ENCODE measurements around the gene GAPDH.
A peak's percentile ranks its signal among the peaks of the same experiment; 100 is the strongest.

GAPDH gene

GRCh38 chr12:6529291-6529737, 5.0 kb upstream of the GAPDH start:
- no peak for DNase-seq (ENCODE audit: low read depth)

- DNase-seq (ENCODE audit: low read depth) = no peak
Observed at GRCh38 chr12:6530576-6531260, 3.6 kb upstream of the GAPDH start.

DNA sequence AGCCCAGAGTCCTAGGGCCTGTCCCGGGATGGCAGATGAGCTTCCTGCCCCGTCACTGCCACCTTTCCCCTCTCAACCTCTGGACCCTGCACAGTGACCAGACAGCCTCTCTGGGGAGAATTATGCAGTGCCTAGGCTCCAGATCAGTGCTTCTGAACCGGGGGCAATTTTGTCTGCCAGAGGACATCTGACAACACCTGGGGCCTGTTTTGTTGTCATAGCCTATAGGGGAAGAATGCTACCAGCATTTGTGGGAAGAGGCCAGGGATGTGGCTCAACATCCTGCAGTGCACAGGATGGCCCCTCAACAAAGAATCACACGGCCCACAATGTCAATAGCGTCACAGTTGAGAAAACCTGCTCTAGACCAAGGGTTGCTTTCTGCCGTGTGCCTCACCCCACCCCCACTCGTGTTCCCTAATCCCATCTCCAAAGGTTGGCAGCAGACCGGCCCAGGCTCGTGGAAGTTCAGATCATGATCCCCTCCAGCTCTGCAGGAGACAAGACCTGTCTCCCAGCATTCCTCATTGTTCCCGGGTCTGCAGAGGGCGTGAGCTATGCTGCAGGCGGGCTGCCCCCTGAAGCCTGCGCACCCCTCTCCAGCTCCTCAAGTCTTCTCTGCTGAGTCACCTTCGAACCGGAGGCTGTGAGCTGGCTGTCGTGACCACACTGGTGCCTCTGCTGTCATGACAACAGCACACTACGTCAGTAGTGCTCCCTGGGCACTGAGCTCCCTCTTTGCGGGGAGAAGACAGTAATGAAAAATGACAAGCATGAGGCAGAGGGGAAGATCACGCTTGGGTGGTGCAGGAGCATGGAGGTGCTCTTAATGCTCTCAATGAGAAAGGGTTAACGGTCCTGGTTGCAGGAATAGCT, 2.0 kb upstream of the GAPDH start:
- peak; percentile 100 for DNase-seq (ENCODE audit: low read depth)

DNA sequence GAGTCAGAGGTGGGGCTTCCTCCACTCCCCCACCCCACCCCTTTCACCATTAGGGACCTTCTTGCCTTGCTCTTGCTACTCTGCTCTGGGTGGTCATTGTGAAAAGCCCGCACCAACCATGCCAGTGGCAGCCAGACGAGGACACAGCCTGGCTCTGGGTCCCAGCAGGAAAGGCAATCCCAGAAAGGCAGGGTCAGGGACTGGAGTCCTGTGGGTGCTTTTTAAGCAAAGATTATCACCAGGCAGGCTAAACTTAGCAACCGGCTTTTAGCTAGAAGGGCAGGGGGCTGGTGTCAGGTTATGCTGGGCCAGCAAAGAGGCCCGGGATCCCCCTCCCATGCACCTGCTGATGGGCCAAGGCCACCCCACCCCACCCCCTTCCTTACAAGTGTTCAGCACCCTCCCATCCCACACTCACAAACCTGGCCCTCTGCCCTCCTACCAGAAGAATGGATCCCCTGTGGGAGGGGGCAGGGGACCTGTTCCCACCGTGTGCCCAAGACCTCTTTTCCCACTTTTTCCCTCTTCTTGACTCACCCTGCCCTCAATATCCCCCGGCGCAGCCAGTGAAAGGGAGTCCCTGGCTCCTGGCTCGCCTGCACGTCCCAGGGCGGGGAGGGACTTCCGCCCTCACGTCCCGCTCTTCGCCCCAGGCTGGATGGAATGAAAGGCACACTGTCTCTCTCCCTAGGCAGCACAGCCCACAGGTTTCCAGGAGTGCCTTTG, 1.2 kb upstream of the GAPDH start:
- peak; percentile 91 for DNase-seq (ENCODE audit: low read depth)

GRCh38 chr12:6533653-6533922, 729 bp upstream of the GAPDH start:
- no peak for DNase-seq (ENCODE audit: low read depth)

DNA sequence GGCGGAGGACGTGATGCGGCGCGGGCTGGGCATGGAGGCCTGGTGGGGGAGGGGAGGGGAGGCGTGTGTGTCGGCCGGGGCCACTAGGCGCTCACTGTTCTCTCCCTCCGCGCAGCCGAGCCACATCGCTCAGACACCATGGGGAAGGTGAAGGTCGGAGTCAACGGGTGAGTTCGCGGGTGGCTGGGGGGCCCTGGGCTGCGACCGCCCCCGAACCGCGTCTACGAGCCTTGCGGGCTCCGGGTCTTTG, 303 bp downstream of the GAPDH start:
- DNase-seq (ENCODE audit: low read depth) = no peak

DNA sequence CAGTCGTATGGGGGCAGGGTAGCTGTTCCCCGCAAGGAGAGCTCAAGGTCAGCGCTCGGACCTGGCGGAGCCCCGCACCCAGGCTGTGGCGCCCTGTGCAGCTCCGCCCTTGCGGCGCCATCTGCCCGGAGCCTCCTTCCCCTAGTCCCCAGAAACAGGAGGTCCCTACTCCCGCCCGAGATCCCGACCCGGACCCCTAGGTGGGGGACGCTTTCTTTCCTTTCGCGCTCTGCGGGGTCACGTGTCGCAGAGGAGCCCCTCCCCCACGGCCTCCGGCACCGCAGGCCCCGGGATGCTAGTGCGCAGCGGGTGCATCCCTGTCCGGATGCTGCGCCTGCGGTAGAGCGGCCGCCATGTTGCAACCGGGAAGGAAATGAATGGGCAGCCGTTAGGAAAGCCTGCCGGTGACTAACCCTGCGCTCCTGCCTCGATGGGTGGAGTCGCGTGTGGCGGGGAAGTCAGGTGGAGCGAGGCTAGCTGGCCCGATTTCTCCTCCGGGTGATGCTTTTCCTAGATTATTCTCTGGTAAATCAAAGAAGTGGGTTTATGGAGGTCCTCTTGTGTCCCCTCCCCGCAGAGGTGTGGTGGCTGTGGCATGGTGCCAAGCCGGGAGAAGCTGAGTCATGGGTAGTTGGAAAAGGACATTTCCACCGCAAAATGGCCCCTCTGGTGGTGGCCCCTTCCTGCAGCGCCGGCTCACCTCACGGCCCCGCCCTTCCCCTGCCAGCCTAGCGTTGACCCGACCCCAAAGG, 804 bp downstream of the GAPDH start:
- peak; percentile 85 for DNase-seq (ENCODE audit: low read depth)

GRCh38 chr12:6535697-6535946, 1.3 kb downstream of the GAPDH start:
- DNase-seq (ENCODE audit: low read depth) = no peak

DNA sequence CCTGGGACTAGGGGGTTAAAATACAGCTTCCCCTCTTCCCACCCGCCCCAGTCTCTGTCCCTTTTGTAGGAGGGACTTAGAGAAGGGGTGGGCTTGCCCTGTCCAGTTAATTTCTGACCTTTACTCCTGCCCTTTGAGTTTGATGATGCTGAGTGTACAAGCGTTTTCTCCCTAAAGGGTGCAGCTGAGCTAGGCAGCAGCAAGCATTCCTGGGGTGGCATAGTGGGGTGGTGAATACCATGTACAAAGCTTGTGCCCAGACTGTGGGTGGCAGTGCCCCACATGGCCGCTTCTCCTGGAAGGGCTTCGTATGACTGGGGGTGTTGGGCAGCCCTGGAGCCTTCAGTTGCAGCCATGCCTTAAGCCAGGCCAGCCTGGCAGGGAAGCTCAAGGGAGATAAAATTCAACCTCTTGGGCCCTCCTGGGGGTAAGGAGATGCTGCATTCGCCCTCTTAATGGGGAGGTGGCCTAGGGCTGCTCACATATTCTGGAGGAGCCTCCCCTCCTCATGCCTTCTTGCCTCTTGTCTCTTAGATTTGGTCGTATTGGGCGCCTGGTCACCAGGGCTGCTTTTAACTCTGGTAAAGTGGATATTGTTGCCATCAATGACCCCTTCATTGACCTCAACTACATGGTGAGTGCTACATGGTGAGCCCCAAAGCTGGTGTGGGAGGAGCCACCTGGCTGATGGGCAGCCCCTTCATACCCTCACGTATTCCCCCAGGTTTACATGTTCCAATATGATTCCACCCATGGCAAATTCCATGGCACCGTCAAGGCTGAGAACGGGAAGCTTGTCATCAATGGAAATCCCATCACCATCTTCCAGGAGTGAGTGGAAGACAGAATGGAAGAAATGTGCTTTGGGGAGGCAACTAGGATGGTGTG, 1.9 kb downstream of the GAPDH start:
- peak; percentile 24 for DNase-seq (ENCODE audit: low read depth)

DNA sequence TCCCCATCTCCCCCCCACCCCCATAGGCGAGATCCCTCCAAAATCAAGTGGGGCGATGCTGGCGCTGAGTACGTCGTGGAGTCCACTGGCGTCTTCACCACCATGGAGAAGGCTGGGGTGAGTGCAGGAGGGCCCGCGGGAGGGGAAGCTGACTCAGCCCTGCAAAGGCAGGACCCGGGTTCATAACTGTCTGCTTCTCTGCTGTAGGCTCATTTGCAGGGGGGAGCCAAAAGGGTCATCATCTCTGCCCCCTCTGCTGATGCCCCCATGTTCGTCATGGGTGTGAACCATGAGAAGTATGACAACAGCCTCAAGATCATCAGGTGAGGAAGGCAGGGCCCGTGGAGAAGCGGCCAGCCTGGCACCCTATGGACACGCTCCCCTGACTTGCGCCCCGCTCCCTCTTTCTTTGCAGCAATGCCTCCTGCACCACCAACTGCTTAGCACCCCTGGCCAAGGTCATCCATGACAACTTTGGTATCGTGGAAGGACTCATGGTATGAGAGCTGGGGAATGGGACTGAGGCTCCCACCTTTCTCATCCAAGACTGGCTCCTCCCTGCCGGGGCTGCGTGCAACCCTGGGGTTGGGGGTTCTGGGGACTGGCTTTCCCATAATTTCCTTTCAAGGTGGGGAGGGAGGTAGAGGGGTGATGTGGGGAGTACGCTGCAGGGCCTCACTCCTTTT, 2.7 kb downstream of the GAPDH start:
- peak; percentile 53 for DNase-seq (ENCODE audit: low read depth)

DNA sequence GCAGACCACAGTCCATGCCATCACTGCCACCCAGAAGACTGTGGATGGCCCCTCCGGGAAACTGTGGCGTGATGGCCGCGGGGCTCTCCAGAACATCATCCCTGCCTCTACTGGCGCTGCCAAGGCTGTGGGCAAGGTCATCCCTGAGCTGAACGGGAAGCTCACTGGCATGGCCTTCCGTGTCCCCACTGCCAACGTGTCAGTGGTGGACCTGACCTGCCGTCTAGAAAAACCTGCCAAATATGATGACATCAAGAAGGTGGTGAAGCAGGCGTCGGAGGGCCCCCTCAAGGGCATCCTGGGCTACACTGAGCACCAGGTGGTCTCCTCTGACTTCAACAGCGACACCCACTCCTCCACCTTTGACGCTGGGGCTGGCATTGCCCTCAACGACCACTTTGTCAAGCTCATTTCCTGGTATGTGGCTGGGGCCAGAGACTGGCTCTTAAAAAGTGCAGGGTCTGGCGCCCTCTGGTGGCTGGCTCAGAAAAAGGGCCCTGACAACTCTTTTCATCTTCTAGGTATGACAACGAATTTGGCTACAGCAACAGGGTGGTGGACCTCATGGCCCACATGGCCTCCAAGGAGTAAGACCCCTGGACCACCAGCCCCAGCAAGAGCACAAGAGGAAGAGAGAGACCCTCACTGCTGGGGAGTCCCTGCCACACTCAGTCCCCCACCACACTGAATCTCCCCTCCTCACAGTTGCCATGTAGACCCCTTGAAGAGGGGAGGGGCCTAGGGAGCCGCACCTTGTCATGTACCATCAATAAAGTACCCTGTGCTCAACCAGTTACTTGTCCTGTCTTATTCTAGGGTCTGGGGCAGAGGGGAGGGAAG, 3.5 kb downstream of the GAPDH start:
- DNase-seq (ENCODE audit: low read depth) = peak; percentile 91

DNA sequence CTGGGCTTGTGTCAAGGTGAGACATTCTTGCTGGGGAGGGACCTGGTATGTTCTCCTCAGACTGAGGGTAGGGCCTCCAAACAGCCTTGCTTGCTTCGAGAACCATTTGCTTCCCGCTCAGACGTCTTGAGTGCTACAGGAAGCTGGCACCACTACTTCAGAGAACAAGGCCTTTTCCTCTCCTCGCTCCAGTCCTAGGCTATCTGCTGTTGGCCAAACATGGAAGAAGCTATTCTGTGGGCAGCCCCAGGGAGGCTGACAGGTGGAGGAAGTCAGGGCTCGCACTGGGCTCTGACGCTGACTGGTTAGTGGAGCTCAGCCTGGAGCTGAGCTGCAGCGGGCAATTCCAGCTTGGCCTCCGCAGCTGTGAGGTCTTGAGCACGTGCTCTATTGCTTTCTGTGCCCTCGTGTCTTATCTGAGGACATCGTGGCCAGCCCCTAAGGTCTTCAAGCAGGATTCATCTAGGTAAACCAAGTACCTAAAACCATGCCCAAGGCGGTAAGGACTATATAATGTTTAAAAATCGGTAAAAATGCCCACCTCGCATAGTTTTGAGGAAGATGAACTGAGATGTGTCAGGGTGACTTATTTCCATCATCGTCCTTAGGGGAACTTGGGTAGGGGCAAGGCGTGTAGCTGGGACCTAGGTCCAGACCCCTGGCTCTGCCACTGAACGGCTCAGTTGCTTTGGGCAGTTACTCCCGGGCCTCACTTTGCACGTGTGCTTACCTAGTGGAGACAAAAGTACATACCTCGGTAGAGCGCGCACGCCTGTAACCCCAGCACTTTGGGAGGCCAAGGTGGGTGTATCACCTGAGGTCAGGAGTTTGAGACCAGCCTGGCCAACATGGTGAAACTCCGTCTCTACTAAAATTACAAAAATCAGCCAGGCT, 4.3 kb downstream of the GAPDH start:
- peak; percentile 72 for DNase-seq (ENCODE audit: low read depth)

GRCh38 chr12:6539314-6539682, 5.0 kb downstream of the GAPDH start:
- DNase-seq (ENCODE audit: low read depth) = peak; percentile 48

- DNase-seq (ENCODE audit: low read depth) = peak; percentile 17
Observed at GRCh38 chr12:6539707-6540134, 5.4 kb downstream of the GAPDH start.

GRCh38 chr12:6540181-6540877, 6.0 kb downstream of the GAPDH start:
- DNase-seq (ENCODE audit: low read depth) = peak; percentile 98

GRCh38 chr12:6541371-6542165, 7.3 kb downstream of the GAPDH start:
- DNase-seq (ENCODE audit: low read depth) = no peak

GRCh38 chr12:6542209-6543009, 8.1 kb downstream of the GAPDH start:
- DNase-seq (ENCODE audit: low read depth) = no peak
